ENCODE measurements around the gene HMGN3. TPM values are rescaled to one million over a fixed set of nuclear protein-coding genes. Genes with fewer than 3 reads are reported as not detected.

Gene HMGN3
- total RNA-seq, 4 donors from 2014 or later: 70.2 to 101 (median 87.7) TPM

DNA sequence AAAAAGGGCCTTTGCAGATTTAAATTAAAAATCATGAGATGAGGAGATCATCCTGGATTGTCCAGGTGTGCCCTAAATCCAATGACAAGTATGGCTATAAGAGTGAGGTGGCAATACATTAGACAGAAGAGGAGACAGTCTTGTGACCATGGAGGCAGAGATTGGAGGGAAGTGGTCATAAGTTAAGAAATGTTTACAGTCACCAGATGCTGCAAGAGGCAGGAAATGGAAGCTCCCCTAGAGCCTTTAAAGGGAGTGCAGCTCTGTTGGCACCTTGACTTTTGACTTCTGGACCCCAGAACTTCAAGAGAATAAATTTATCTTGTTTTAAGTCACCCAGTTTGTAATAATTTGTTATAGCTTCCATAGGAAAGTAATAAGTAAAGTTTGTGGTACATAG, 61.1 kb downstream of the HMGN3 start:
- H3K27ac ChIP-seq: no peak overlapping the region
- H3K27me3 ChIP-seq: no peaks in the 10 kb centered on the region
- no peak for TF ChIP-seq POLR2A (IDR thresholded peaks at IDR 0.05)
- TF ChIP-seq, protein P1, sequence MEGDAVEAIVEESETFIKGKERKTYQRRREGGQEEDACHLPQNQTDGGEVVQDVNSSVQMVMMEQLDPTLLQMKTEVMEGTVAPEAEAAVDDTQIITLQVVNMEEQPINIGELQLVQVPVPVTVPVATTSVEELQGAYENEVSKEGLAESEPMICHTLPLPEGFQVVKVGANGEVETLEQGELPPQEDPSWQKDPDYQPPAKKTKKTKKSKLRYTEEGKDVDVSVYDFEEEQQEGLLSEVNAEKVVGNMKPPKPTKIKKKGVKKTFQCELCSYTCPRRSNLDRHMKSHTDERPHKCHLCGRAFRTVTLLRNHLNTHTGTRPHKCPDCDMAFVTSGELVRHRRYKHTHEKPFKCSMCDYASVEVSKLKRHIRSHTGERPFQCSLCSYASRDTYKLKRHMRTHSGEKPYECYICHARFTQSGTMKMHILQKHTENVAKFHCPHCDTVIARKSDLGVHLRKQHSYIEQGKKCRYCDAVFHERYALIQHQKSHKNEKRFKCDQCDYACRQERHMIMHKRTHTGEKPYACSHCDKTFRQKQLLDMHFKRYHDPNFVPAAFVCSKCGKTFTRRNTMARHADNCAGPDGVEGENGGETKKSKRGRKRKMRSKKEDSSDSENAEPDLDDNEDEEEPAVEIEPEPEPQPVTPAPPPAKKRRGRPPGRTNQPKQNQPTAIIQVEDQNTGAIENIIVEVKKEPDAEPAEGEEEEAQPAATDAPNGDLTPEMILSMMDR (IDR thresholded peaks at IDR 0.05): no peak
- H3K4me3 ChIP-seq (replicated peaks in 1 of 3): no peak overlapping the region
- no peak for DNase-seq
- peaks cover 0 to 3% of the 10 kb centered on the region in 2 donors for H3K4me1 ChIP-seq
- H3K9me3 ChIP-seq: no peaks in the 10 kb centered on the region
- intact Hi-C loops (cut with DNase I): no loop called here
- H3K36me3 ChIP-seq: no peaks in the 10 kb centered on the region

GRCh38 chr6:79170959-79171358, 63.5 kb downstream of the HMGN3 start:
- Histone ChIP-seq H3K4me1 (peaks cover 0 to 3% of the 10 kb centered on the region in 2 donors), H3K27ac (no peak overlapping the region), H3K27me3 (no peaks in the 10 kb centered on the region), H3K36me3 (no peaks in the 10 kb centered on the region), H3K4me3 (replicated peaks in 1 of 3) (no peak overlapping the region), H3K9me3 (no peaks in the 10 kb centered on the region)
- TF ChIP-seq, protein P1 (IDR thresholded peaks at IDR 0.05): no peak
- no peak for TF ChIP-seq POLR2A (IDR thresholded peaks at IDR 0.05)
- no peak for DNase-seq
- intact Hi-C loops (cut with DNase I): no loop called here
- WGBS, 2 donors: 46 to 71% methylated on average over 3 of the region's 3 CpGs

GRCh38 chr6:79170431-79170830, 64.1 kb downstream of the HMGN3 start:
- H3K4me3 ChIP-seq (replicated peaks in 1 of 3): no peak overlapping the region
- no peak overlapping the region for H3K27ac ChIP-seq
- H3K27me3 ChIP-seq: no peaks in the 10 kb centered on the region
- H3K36me3 ChIP-seq: no peaks in the 10 kb centered on the region
- H3K9me3 ChIP-seq: no peaks in the 10 kb centered on the region
- peaks cover 0 to 3% of the 10 kb centered on the region in 2 donors for H3K4me1 ChIP-seq
- intact Hi-C loops (cut with DNase I): no loop called here
- DNase-seq: no peak
- no peak for TF ChIP-seq POLR2A (IDR thresholded peaks at IDR 0.05)
- TF ChIP-seq, protein P1 (IDR thresholded peaks at IDR 0.05): no peak
- 85% methylated on average over 5 of the region's 5 CpGs for WGBS, 2 donors

- Histone ChIP-seq H3K4me1 (peaks cover 0 to 3% of the 10 kb centered on the region in 2 donors), H3K36me3 (no peaks in the 10 kb centered on the region), H3K4me3 (replicated peaks in 1 of 3) (no peak overlapping the region), H3K27me3 (no peaks in the 10 kb centered on the region), H3K9me3 (no peaks in the 10 kb centered on the region), H3K27ac (no peak overlapping the region)
- TF ChIP-seq POLR2A (IDR thresholded peaks at IDR 0.05): no peak
- TF ChIP-seq, protein P1 (IDR thresholded peaks at IDR 0.05): no peak
- DNase-seq: no peak
- intact Hi-C loops (cut with DNase I): no loop called here
- WGBS, 2 donors: 74 to 76% methylated on average over 2 of the region's 2 CpGs
Observed at GRCh38 chr6:79168695-79168980, 65.8 kb downstream of the HMGN3 start.

- no peak for TF ChIP-seq POLR2A (IDR thresholded peaks at IDR 0.05)
- TF ChIP-seq, protein P1 (IDR thresholded peaks at IDR 0.05): no peak
- Histone ChIP-seq H3K27ac (no peak overlapping the region), H3K4me3 (replicated peaks in 1 of 3) (no peak overlapping the region), H3K4me1 (peaks cover 0 to 3% of the 10 kb centered on the region in 2 donors), H3K27me3 (no peaks in the 10 kb centered on the region), H3K9me3 (no peaks in the 10 kb centered on the region), H3K36me3 (no peaks in the 10 kb centered on the region)
- intact Hi-C loops (cut with DNase I): no loop called here
- WGBS, 2 donors: 56 to 62% methylated on average over 9 of the region's 9 CpGs
- DNase-seq: no peak
Observed at GRCh38 chr6:79167931-79168694, 66.4 kb downstream of the HMGN3 start.

All from thyroid gland (tissue), 4 donors.